Brain pericyte (primary cell): ENCODE data around the gene SHKBP1.

Source experiments
- DNase-seq: peaks from one replicate; pipeline ENCODE4 v3.0.0-alpha.2; 2012; ENCODE audit warnings: low read depth, low spot score

Gene SHKBP1

DNA sequence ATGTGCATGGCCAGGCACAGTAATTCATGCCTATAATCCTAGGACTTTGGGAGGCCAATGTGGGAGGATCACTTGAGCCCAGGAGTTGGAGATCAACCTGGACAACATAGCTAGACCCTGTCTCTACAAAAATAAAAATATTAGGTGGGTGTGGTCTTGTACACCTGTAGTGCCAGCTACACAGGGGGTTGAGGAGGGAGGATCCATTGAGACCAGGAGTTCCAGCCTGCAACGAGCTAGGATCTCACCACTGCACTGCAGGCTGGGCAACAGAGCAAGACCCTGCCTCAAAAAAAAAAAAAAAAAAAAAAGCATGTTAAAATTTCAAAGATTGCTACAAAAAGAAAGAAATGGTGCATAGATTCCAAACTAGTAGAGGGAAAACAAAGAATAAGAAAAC is 61.7 kb downstream of the SHKBP1 start:
- DNase-seq = no peak

DNA sequence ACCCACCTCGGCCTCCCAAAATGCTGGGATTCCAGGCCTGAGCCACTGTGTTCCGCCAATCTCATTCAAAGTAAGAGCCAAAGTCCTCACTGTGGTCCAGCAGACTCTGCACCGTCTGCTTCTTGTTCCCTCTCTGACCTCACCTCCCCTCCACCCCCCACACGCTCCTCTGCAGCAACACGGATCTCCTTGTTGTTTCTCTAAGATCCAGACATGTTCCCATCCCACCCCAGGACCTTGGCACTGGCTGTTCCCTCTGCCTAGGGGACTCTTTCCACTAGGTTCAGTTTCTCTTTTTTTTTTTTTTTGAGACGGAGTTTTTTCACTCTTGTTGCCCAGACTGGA is 62.9 kb downstream of the SHKBP1 start:
- no peak for DNase-seq

DNA sequence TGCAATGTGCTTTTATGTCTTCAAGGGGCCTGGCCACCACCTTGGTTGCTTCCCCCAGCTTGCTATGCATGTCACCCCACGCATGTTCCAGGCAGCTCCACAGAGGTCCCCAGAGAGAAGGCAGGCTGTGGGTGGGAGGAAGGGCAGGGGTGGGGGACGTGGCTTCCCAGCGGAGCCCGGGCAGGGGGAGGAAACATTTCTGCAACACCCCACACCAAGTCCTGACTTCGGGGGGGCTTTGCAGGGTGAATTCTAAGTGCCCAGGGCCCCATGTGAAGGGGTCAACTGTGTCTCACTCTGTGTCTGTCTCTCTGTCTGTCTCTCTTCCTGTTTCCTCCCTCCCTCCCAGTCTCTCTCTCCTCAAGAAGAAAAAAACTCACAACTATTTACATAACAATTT is 64.1 kb downstream of the SHKBP1 start:
- no peak for DNase-seq
